H1 (cell line): ENCODE results near the gene CDNF. TPM values are rescaled to one million over a fixed set of nuclear protein-coding genes. Genes with fewer than 3 reads are reported as not detected.

Source experiments
- BRCA1 ChIP-seq: IDR thresholded peaks from 2 replicates; pipeline ENCODE4 v1.6.1; 2012; ENCODE audit warnings: low read depth, low read length, improper control_type of control experiment
- CBX5 ChIP-seq: fragments of 300-800, 300-1000 bp; sonication (generic); IDR thresholded peaks from 2 replicates; pipeline ENCODE4 v1.7.1; 2016; ENCODE audit warnings: antibody characterized with exemption, low read length, low read depth
- CEBPB ChIP-seq: IDR thresholded peaks from 2 replicates; pipeline ENCODE4 v1.6.1; 2012; ENCODE audit warnings: low read depth, low read length
- CHD1 ChIP-seq: IDR thresholded peaks from 2 replicates; pipeline ENCODE4 v1.6.1; 2012; ENCODE audit warnings: low read depth, low read length, improper control_type of control experiment
- CTBP2 ChIP-seq: IDR thresholded peaks from 2 replicates; pipeline ENCODE4 v1.7.0; 2011; ENCODE audit warnings: borderline replicate concordance, mild to moderate bottlenecking, moderate library complexity, mixed read lengths, low read length; ENCODE audit not compliant: insufficient read depth, insufficient read length
- EP300 ChIP-seq, 2 experiments: IDR thresholded peaks; 1 replicate in 1 of 2; 2 replicates in 1 of 2; pipeline ENCODE4 v1.6.1; 2011 to 2012; ENCODE audit warnings: low read depth in 2 of 2, low read length in 2 of 2, mild to moderate bottlenecking in 2 of 2, borderline replicate concordance in 1 of 2, inconsistent platforms in 1 of 2, moderate library complexity in 1 of 2
- HDAC2 ChIP-seq, 2 experiments: fragments of 300-600 bp in 1 of 2; sonication (generic) in 1 of 2; IDR thresholded peaks; 2 replicates each; pipeline ENCODE4 v1.6.1; 2011 to 2012; ENCODE audit warnings: low read depth in 2 of 2, low read length in 2 of 2, mild to moderate bottlenecking in 2 of 2, moderate library complexity in 2 of 2, borderline replicate concordance in 1 of 2, inconsistent platforms in 1 of 2
- KDM4A ChIP-seq: IDR thresholded peaks from one replicate; pipeline ENCODE4 v1.7.1; 2012; ENCODE audit warnings: low read depth, mild to moderate bottlenecking, moderate library complexity, low read length, inconsistent platforms; ENCODE audit not compliant: severe bottlenecking
- KDM5A ChIP-seq: fragments of 200-600 bp; IDR thresholded peaks from 2 replicates; pipeline ENCODE4 v1.7.1; 2012; ENCODE audit warnings: mild to moderate bottlenecking, low read length, inconsistent platforms, mixed read lengths
- MAX ChIP-seq: IDR thresholded peaks from 2 replicates; pipeline ENCODE4 v1.6.1; 2012; ENCODE audit warnings: inconsistent platforms
- NANOG ChIP-seq: IDR thresholded peaks from 2 replicates; pipeline ENCODE4 v1.6.1; 2011; ENCODE audit warnings: low read length, low read depth, mild to moderate bottlenecking, inconsistent platforms; ENCODE audit not compliant: insufficient read depth, poor library complexity, severe bottlenecking
- NRF1 ChIP-seq: IDR thresholded peaks from 2 replicates; pipeline ENCODE4 v1.6.1; 2011; ENCODE audit warnings: mild to moderate bottlenecking, low read depth, low read length, improper control_type of control experiment
- PHF8 ChIP-seq: fragments of 200-600 bp; sonication (generic); conservative IDR thresholded peaks from 2 replicates; pipeline ENCODE4 v1.7.1; 2012; ENCODE audit warnings: low read depth, mild to moderate bottlenecking, inconsistent platforms, low read length, moderate library complexity
- POLR2A ChIP-seq, 2 experiments: IDR thresholded peaks; 1 replicate in 1 of 2; 2 replicates in 1 of 2; pipeline ENCODE4 v1.6.1; 2011; ENCODE audit warnings: low read depth in 2 of 2, low read length in 2 of 2, mild to moderate bottlenecking in 2 of 2; ENCODE audit errors: control extremely low read depth in 1 of 2
- POLR2AphosphoS5 ChIP-seq: IDR thresholded peaks from 2 replicates; pipeline ENCODE4 v1.6.1; 2011; ENCODE audit warnings: low read depth, low read length
- RBBP5 ChIP-seq: IDR thresholded peaks from 2 replicates; pipeline ENCODE4 v1.7.1; 2012; ENCODE audit warnings: low read depth, mild to moderate bottlenecking, inconsistent platforms, low read length, moderate library complexity, borderline replicate concordance
- RNF2 ChIP-seq: fragments of 200-900, 300-1000 bp; sonication (generic); IDR thresholded peaks from 2 replicates; pipeline ENCODE4 v1.7.1; 2016; ENCODE audit warnings: borderline replicate concordance, low read depth, mild to moderate bottlenecking, antibody characterized with exemption, low read length; ENCODE audit not compliant: poor library complexity, severe bottlenecking; ENCODE audit errors: missing control alignments
- SIRT6 ChIP-seq: IDR thresholded peaks from one replicate; pipeline ENCODE4 v1.7.1; 2012; ENCODE audit warnings: low read length, inconsistent platforms
- SP1 ChIP-seq: IDR thresholded peaks from 2 replicates; pipeline ENCODE4 v1.6.1; 2011; ENCODE audit warnings: low read depth, low read length
- SP2 ChIP-seq: IDR thresholded peaks from 2 replicates; pipeline ENCODE4 v1.6.1; 2012; ENCODE audit warnings: mild to moderate bottlenecking, low read length, inconsistent platforms
- SP4 ChIP-seq: IDR thresholded peaks from 2 replicates; pipeline ENCODE4 v1.6.1; 2012; ENCODE audit warnings: low read length, inconsistent platforms
- TAF7 ChIP-seq: optimal IDR thresholded peaks from 2 replicates; pipeline ENCODE3; 2011; ENCODE audit warnings: low read depth, mild to moderate bottlenecking, inconsistent platforms, low read length, moderate library complexity, borderline replicate concordance
- ZNF274 ChIP-seq: IDR thresholded peaks from 2 replicates; pipeline ENCODE4 v1.7.0; 2012; ENCODE audit warnings: low read length, borderline replicate concordance; ENCODE audit errors: extremely low read depth
- polyA plus RNA-seq, 7 experiments: library from polyadenylated mRNA; depleted of rRNA in 3 of 7; stranded (reverse) in 5 of 7; unstranded in 2 of 7; fragments of >200 nt in 5 of 7; fragments of 200-250 nt in 2 of 7; gene quantifications; 1 replicate in 5 of 7; 2 replicates in 1 of 7; 4 replicates in 1 of 7; pipeline versions ENCODE4 v1.2.1 to v1.2.3, GENCODE V29; 2011 to 2013; ENCODE audit warnings: missing spikeins in 2 of 7, mixed read lengths in 2 of 7
- total RNA-seq: library from RNA; stranded (reverse); fragmentation: NEBNext Ultra II Directional; extraction: Animal tissue kit (Norgen Biotek cat#: 25700); gene quantifications from 2 replicates; pipeline ENCODE4 v1.2.1, GENCODE V29; 2021

Gene CDNF
- total and polyA plus RNA-seq, 2 of the 8 experiments (the other 6 are each of a cell fraction or from before 2014, with no cell fraction given), result 0.32 to 0.67 TPM

DNA sequence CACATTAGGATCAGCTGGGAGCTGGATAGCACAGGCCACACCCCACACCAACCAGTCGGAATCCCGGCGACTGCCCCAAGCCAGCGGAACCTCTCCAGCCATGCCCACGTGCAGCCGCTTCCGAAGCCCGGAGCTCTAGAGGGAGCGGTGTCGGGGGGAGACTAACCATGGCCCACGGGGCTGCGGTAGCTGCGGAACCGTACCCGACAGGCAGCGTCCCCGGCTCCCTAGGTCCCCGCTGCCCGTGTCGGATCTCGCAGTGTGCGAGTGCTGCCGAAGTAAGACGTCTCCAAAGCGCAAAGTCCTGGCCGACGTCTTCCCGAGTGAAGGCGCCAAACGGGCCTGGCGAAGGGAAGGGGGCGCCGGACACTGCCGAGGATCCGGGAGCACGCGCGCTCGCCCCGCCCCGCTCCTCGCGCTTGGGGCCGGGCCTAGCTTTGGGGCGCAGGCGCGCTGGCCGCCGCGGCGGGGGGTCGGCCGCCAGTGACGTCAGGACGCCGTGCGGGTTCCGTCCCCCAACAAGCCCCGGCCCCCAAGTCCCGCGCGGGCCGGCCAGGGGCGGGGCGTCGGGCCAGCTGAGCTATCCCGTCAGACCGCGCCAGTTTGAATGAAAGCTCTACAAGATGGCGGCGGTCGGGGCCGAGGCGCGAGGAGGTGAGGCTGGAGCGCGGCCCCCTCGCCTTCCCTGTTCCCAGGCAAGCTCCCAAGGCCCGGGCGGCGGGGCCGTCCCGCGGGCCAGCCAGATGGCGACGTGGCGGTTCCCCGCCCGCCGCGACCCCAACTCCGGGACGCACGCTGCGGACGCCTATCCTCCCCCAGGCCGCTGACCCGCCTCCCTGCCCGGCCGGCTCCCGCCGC is 40.7 kb upstream of the CDNF start, which contains the start of gene SUV39H2 (continued):
- 0 out of 2 replicates have a peak, but pooled peaks have one; percentile 24 for TF ChIP-seq SP1
- TF ChIP-seq BRCA1, result 0 out of 2 replicates have a peak, but pooled peaks have one; percentile 37
- no peak for TF ChIP-seq CBX5
- peak; percentile 51; the same call in 1 of the 2 replicates for TF ChIP-seq NRF1
- TF ChIP-seq RBBP5, result peak; percentile 92
- peak; percentile 85 to 92 for TF ChIP-seq POLR2A (IDR thresholded peaks at IDR 0.05; ENCODE audit: control extremely low read depth in 1 of 2, low read depth in 2 of 2, low read length in 2 of 2)
- TF ChIP-seq CTBP2, result no peak
- no peak for TF ChIP-seq SP2
- peak; percentile 91 for TF ChIP-seq TAF7
- TF ChIP-seq RNF2, result no peak
- TF ChIP-seq NANOG, result no peak
- peak; percentile 92 for TF ChIP-seq POLR2AphosphoS5
- peak in 1 of 2 experiments; percentile 82; a peak in 1 of 4 replicates for TF ChIP-seq HDAC2 (IDR thresholded peaks at IDR 0.05; ENCODE audit: borderline replicate concordance in 1 of 2, low read depth in 2 of 2, low read length in 2 of 2)
- TF ChIP-seq SP4, result no peak
- peak; percentile 60 for TF ChIP-seq KDM4A
- no peak for TF ChIP-seq CEBPB
- no peak for TF ChIP-seq ZNF274
- no peak for TF ChIP-seq SIRT6
- TF ChIP-seq EP300 (IDR thresholded peaks at IDR 0.05; ENCODE audit: borderline replicate concordance in 1 of 2, low read depth in 2 of 2, low read length in 2 of 2), result peak in 1 of 2 experiments; percentile 53; a peak in 1 of 3 replicates
- TF ChIP-seq MAX, result peak; percentile 94
- no peak for TF ChIP-seq CHD1
- peak; percentile 83 for TF ChIP-seq PHF8
- TF ChIP-seq KDM5A, result peak; percentile 43; the same call in 1 of the 2 replicates
